HG02798 (cell line): ENCODE results near the gene CBARP.

Experiments
- ATAC-seq: cut with Tn5 transposase; IDR thresholded peaks from one replicate; pipeline ENCODE4 v1.9.1; 2021; ENCODE audit warnings: mild to moderate bottlenecking; ENCODE audit not compliant: unreplicated experiment, poor library complexity

The CBARP gene

GRCh38 chr19:1243768-1244692 lies 6.2 kb upstream of the CBARP start:
- ATAC-seq = no peak

GRCh38 chr19:1241417-1242095 lies 3.8 kb upstream of the CBARP start, which contains the start of gene ATP5F1D:
Gene ATP5F1D, plus strand, starts transcription at chr19:1241751. Its CDS starts 100 bp downstream, at chr19:1241851.
- peak; percentile 63 for ATAC-seq

- no peak for ATAC-seq
Measured at GRCh38 chr19:1240925-1241324, 3.1 kb upstream of the CBARP start.

GRCh38 chr19:1239796-1240737 lies 2.3 kb upstream of the CBARP start:
- peak; percentile 55 for ATAC-seq

GRCh38 chr19:1239420-1239795 lies 1.6 kb upstream of the CBARP start:
- ATAC-seq = no peak

- no peak for ATAC-seq
Measured at GRCh38 chr19:1238369-1239303, 831 bp upstream of the CBARP start.

- no peak for ATAC-seq
Measured at GRCh38 chr19:1237027-1237659, 662 bp downstream of the CBARP start.

GRCh38 chr19:1236576-1236975 lies 1.2 kb downstream of the CBARP start:
- no peak for ATAC-seq

- ATAC-seq = no peak
Measured at GRCh38 chr19:1235625-1236538, 1.9 kb downstream of the CBARP start.

- no peak for ATAC-seq
Measured at GRCh38 chr19:1234955-1235380, 2.8 kb downstream of the CBARP start.

GRCh38 chr19:1234051-1234954 lies 3.5 kb downstream of the CBARP start:
- no peak for ATAC-seq

GRCh38 chr19:1233115-1233667 lies 4.6 kb downstream of the CBARP start:
- no peak for ATAC-seq

- no peak for ATAC-seq
Measured at GRCh38 chr19:1232652-1233072, 5.1 kb downstream of the CBARP start.

- ATAC-seq = no peak
Measured at GRCh38 chr19:1231729-1232637, 5.8 kb downstream of the CBARP start.

GRCh38 chr19:1230783-1231489 lies 6.9 kb downstream of the CBARP start:
- no peak for ATAC-seq
